Chondrocyte (in vitro differentiated cells): Measurements from ENCODE around the gene TMEM205. TPM values are rescaled to one million over a fixed set of nuclear protein-coding genes. Genes with fewer than 3 reads are reported as not detected.
A peak's percentile ranks its signal among the peaks of the same experiment; 100 is the strongest.

Experiments
- DNase-seq: peaks from one replicate; pipeline ENCODE4 v3.0.0; 2021; ENCODE audit warnings: mixed read lengths, low spot score
- H3K27ac Mint-ChIP-seq: one replicate; pipeline ENCODE4 v1.8.0; 2021; ENCODE audit warnings: mild to moderate bottlenecking, moderate library complexity, mixed read lengths; ENCODE audit not compliant: unreplicated experiment
- H3K27me3 Mint-ChIP-seq: 2 replicates; pipeline ENCODE4 v1.8.0; 2021; ENCODE audit warnings: low read depth, mixed read lengths
- H3K36me3 Mint-ChIP-seq: 2 replicates; pipeline ENCODE4 v1.8.0; 2021; ENCODE audit warnings: low read depth, mixed read lengths
- H3K4me1 Mint-ChIP-seq: 2 replicates; pipeline ENCODE4 v1.8.0; 2021; ENCODE audit warnings: low read depth, mild to moderate bottlenecking, mixed read lengths
- H3K4me3 Mint-ChIP-seq: one replicate; pipeline ENCODE4 v1.8.0; 2021; ENCODE audit warnings: mild to moderate bottlenecking, moderate library complexity, mixed read lengths; ENCODE audit not compliant: unreplicated experiment
- H3K9me3 Mint-ChIP-seq: 2 replicates; pipeline ENCODE4 v1.8.0; 2021; ENCODE audit warnings: low read depth, mixed read lengths
- total RNA-seq: library from RNA; stranded (reverse); gene quantifications from 3 replicates; pipeline ENCODE4 v1.2.1, GENCODE V29; 2021
- TF ChIP-seq, protein P1 (sequence below): fragments of 200-600 bp; sonication (generic); IDR thresholded peaks from 2 replicates; pipeline ENCODE4 v1.5.0; 2021; ENCODE audit warnings: antibody characterized with exemption, mild to moderate bottlenecking, moderate library complexity

TMEM205 gene
- total RNA-seq, 1 donor from 2014 or later: 39.2 TPM

DNA sequence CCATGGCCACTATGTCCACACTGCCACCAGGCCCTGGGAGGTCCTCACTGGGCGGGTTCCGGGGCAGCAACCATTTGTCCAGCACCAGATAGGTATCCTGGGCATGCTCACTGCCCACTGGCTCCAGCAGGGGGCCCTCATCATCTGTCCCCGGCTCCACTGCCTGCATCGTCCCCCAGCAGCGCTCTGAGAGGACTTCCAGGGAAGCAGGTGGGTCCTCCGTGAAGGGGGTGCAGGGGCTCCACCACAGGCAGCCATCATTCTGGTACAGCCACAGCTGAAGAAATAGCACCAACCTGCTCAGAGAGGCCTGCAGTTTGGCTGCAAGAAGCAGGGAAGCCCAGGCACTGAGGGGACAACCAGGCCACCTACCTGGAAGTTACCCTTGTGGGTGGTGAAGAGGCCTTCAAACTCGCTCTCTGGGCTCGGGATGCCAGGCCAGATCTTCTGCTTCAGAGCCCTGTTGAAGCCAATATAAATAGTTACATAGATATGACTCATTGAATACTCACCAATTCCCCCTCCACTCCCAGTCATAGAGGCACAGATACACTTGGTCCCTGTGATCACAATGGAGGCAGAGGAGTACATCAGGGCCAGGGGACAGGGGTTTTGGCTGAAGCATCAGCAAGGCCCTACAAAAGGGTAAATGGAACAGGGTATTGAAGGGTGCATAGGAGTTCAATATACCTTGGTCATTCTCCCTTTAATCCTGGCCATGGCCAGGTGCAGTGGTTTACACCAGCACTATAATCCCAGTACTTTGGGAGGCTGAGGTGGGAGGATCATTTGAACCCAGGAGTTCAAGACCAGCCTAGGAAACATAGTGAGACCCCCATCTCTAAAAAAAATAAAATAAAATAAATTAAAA, 32.5 kb upstream of the TMEM205 start:
- Mint-ChIP-seq H3K27ac (peak overlapping the region; percentile 87), H3K4me1 (peaks cover 54% of the 10 kb centered on the region), H3K36me3 (no peaks in the 10 kb centered on the region), H3K9me3 (no peaks in the 10 kb centered on the region), H3K27me3 (peaks cover 12% of the 10 kb centered on the region), H3K4me3 (no peak overlapping the region)
- TF ChIP-seq, protein P1, sequence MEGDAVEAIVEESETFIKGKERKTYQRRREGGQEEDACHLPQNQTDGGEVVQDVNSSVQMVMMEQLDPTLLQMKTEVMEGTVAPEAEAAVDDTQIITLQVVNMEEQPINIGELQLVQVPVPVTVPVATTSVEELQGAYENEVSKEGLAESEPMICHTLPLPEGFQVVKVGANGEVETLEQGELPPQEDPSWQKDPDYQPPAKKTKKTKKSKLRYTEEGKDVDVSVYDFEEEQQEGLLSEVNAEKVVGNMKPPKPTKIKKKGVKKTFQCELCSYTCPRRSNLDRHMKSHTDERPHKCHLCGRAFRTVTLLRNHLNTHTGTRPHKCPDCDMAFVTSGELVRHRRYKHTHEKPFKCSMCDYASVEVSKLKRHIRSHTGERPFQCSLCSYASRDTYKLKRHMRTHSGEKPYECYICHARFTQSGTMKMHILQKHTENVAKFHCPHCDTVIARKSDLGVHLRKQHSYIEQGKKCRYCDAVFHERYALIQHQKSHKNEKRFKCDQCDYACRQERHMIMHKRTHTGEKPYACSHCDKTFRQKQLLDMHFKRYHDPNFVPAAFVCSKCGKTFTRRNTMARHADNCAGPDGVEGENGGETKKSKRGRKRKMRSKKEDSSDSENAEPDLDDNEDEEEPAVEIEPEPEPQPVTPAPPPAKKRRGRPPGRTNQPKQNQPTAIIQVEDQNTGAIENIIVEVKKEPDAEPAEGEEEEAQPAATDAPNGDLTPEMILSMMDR: peak; percentile 76
- no peak for DNase-seq

DNA sequence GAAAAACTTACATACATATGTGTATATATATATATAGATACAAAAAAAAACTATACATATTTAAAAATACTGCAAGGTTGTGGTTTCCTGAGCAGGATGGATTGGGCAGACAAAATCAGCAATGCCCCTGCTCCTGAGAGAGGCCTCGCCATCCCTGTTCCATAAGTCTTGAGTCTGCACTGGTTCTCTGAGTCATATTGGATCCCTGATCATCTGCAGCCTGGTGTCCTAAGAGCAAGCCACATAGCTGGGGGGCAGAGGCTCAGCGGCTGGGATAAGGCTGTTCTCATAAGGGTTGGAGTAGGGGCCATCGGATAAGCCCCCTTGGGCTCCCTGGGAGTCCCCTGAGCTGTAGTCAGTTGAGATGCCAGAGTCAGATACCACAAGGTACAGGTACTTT, 31.7 kb upstream of the TMEM205 start:
- no peak overlapping the region for H3K4me3 Mint-ChIP-seq
- H3K9me3 Mint-ChIP-seq: no peaks in the 10 kb centered on the region
- DNase-seq: no peak
- H3K36me3 Mint-ChIP-seq: no peaks in the 10 kb centered on the region
- TF ChIP-seq, protein P1: no peak
- H3K27ac Mint-ChIP-seq: peak overlapping the region; percentile 87
- peaks cover 52% of the 10 kb centered on the region for H3K4me1 Mint-ChIP-seq
- peaks cover 9% of the 10 kb centered on the region for H3K27me3 Mint-ChIP-seq

DNA sequence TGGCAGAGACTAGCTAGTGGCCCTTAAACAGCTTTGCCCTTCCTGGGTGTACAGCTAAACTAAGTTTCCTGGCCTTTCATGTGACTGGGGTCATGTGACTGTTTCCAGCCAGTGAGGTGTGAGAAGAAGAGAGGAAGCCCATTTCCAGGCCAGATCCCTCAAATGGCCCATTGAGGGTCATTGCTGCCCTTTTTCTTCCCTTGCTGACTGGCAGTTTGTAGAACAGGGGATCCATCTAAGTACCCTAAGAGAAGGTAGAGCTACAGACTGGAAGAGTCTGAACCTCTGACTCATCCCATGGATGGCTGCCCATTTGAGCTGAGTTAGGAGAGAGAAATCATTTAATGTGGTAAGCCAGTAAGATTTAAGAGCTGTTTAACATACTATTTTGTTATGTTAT, 31.2 kb upstream of the TMEM205 start:
- peak overlapping the region; percentile 93 for H3K27ac Mint-ChIP-seq
- no peaks in the 10 kb centered on the region for H3K9me3 Mint-ChIP-seq
- DNase-seq: no peak
- TF ChIP-seq, protein P1: no peak
- H3K27me3 Mint-ChIP-seq: peaks cover 7% of the 10 kb centered on the region
- peaks cover 50% of the 10 kb centered on the region for H3K4me1 Mint-ChIP-seq
- no peak overlapping the region for H3K4me3 Mint-ChIP-seq
- no peaks in the 10 kb centered on the region for H3K36me3 Mint-ChIP-seq

DNA sequence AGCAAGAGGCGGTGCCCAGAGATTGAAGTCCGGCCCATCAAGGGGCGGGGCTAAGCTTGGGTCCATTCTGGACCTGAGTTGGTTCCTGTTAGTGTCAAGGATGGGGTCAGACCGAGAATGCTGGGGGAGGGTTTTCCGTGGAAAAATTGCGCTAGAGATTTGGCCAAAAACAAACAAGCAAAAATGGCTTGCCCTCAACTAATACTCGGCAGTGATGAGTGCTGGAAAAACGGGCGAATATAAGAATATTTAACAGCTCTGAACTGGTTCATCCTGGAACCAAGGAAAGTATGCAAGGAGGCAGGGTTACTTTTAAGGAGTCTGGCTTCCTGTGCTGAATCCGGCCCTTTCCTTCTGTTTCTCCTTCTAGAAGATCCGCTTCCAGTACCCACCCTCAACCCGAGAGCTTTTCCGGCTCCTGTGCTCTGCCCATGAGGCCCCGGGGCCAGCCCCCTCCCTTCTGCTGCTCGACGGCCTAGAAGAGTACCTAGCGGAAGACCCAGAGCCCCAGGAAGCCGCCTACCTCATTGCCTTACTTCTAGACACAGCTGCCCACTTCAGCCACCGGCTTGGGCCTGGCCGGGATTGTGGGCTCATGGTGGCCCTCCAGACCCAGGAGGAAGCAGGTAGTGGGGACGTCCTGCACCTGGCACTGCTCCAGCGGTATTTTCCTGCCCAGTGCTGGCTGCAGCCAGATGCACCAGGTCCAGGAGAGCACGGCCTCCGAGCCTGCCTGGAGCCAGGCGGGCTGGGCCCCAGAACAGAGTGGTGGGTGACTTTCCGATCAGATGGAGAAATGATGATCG, 29.3 kb upstream of the TMEM205 start:
- no peak overlapping the region for H3K4me3 Mint-ChIP-seq
- no peaks in the 10 kb centered on the region for H3K27me3 Mint-ChIP-seq
- TF ChIP-seq, protein P1: no peak
- DNase-seq: no peak
- peaks cover 37% of the 10 kb centered on the region for H3K4me1 Mint-ChIP-seq
- H3K36me3 Mint-ChIP-seq: no peaks in the 10 kb centered on the region
- no peaks in the 10 kb centered on the region for H3K9me3 Mint-ChIP-seq
- H3K27ac Mint-ChIP-seq: no peak overlapping the region

DNA sequence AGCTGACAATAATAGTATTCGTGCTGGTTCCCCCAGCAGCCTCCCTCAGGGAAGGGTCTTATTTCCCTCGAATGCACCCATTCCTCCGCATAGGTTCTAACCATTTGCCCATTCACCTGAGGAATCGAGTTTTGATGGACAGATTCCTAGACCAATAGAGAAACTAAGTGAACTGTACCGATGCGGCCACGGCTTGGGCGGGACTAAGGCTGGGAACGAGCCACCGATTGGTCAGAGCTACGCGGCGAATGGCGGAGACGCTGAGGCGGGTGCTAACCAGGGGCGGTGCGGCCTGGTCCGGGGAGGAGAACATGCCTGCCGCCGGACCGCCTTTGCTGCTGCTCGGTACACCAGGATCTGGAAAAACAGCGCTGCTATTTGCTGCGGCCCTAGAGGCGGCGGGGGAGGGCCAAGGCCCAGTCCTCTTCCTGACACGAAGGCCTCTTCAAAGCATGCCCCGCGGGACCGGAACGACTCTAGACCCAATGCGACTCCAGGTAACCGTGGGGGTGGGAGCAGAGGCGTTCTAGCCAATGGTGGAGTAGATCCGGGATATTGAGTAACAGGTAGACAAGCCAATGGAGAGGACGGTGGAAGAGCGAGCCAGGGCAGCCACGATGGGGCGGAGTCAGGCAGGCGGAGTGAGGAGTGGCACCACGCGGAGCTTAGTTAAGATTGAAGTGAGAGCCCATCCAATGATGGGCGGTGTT, 28.5 kb upstream of the TMEM205 start, which contains the start of gene SWSAP1:
SWSAP1 (plus strand) TSS at position 234 of the 710 bp plus-strand sequence; CDS start at position 249, 15 bp downstream.
- H3K4me3 Mint-ChIP-seq: no peak within 1 kb of the TSS
- no peaks in the 10 kb centered on the region for H3K36me3 Mint-ChIP-seq
- DNase-seq: peak; percentile 98
- TF ChIP-seq, protein P1: no peak
- H3K9me3 Mint-ChIP-seq: no peaks in the 10 kb centered on the region
- no peaks in the 10 kb centered on the region for H3K27me3 Mint-ChIP-seq
- H3K27ac Mint-ChIP-seq: peak within 1 kb of the TSS; percentile 8
- H3K4me1 Mint-ChIP-seq: peaks cover 29% of the 10 kb centered on the region
